Pancreas (tissue), 10 donors: ENCODE results near the gene SYCN. TPM values are rescaled to one million over a fixed set of nuclear protein-coding genes. Genes with fewer than 3 reads are reported as not detected.
"Not testable (repeated sequence)": the region's sequence is repeated elsewhere in the genome, so short reads cannot be mapped to it uniquely, and the experiment has no call there.

Experiments
- ATAC-seq, 4 donors: fragments of 200-7000 bp; cut with Tn5 transposase; one replicate each; pipeline versions ENCODE4 v1.8.0 to v1.9.1; 2020; ENCODE audit warnings: mild to moderate bottlenecking in 4 of 4, moderate library complexity in 4 of 4
- DNase-seq, 6 donors: peaks; one replicate each; pipeline ENCODE4 v3.0.0-alpha.2; 2020
- FAIRE-seq: peaks from 2 replicates; lab custom pipeline; 2012; peaks lifted over from hg19 to GRCh38; lab: Jason Lieb, UNC
- H3K27ac ChIP-seq, 4 donors: fragments of 200-600 bp; sonication (generic); 1 replicate in 3 of 4; 2 replicates in 1 of 4; pipeline versions ENCODE4 v1.5.0 to v1.8.0; 2020
- H3K27me3 ChIP-seq, 4 donors: fragments of 200-600 bp; one replicate each; pipeline ENCODE4 v1.8.0; 2021
- H3K36me3 ChIP-seq, 3 donors: fragments of 200-600 bp; sonication (generic) in 1 of 3; one replicate each; pipeline versions ENCODE4 v1.5.0 to v1.8.0; 2020 to 2021
- H3K4me1 ChIP-seq, 3 donors: fragments of 200-600 bp; one replicate each; pipeline ENCODE4 v1.8.0; 2021
- H3K4me3 ChIP-seq, 4 donors: fragments of 200-600 bp; sonication (generic) in 2 of 4; one replicate each; pipeline versions ENCODE4 v1.5.0 to v1.8.0; 2020 to 2021
- H3K9me3 ChIP-seq, 4 donors: fragments of 200-600 bp; one replicate each; pipeline ENCODE4 v1.8.0; 2021
- WGBS, 2 donors: extraction: QIAGEN DNeasy Blood & Tissue Kit; methylation state at CpG; one replicate each; pipeline ENCODE4 v1.1.7; 2013; 5-methylcytosine and 5-hydroxymethylcytosine counted together
- intact Hi-C, 3 donors: fragments of 100-400 bp; cut with DNase I; formaldehyde crosslinking; loops; one replicate each; pipeline versions ENCODE4 v1.11.1 to v1.14.2; 2022
- polyA plus RNA-seq, 2 donors: library from polyadenylated mRNA; stranded (reverse); fragments of 200-250 nt; gene quantifications; one replicate each; pipeline ENCODE4 v1.2.3, GENCODE V29; 2013
- total RNA-seq, 6 donors: library from RNA; stranded (reverse); fragmentation: NEBNext Ultra II Directional in 4 of 6; extraction: Animal tissue kit (Norgen Biotek cat#: 25700) in 4 of 6; gene quantifications; one replicate each; pipeline versions ENCODE4 v1.2.1 to v1.2.4, GENCODE V29; 2021 to 2023
- TF ChIP-seq, protein P1 (sequence below), 4 donors: fragments of 200-600 bp; sonication (generic) in 3 of 4; IDR thresholded peaks; one replicate each; pipeline versions ENCODE4 v1.5.0 to v1.8.0; 2021; ENCODE audit warnings: antibody characterized with exemption in 4 of 4
- donor health status: healthy with polysubstance abuse.
- donor health status: DM: no; HTN: no; CAD: no; lungs with moderate emphysema.
- donor health status: DM: no; HTN: no; CAD: no.
- donor health status: control.
- donor health status: control.
- donor health status: Bipolar disorder and iron deficiency.
- donor health status: DM: yes; HTN: yes; CAD: no.
- donor health status: DM: no; HTN: no; CAD: no.
- donor health status: DM: no; HTN: no; CAD: no.
- donor health status: DM: yes; HTN: yes; CAD: no.

Gene SYCN
- total and polyA plus RNA-seq, 8 donors, result 1,282 to 3,883 (median 2,379) TPM

DNA sequence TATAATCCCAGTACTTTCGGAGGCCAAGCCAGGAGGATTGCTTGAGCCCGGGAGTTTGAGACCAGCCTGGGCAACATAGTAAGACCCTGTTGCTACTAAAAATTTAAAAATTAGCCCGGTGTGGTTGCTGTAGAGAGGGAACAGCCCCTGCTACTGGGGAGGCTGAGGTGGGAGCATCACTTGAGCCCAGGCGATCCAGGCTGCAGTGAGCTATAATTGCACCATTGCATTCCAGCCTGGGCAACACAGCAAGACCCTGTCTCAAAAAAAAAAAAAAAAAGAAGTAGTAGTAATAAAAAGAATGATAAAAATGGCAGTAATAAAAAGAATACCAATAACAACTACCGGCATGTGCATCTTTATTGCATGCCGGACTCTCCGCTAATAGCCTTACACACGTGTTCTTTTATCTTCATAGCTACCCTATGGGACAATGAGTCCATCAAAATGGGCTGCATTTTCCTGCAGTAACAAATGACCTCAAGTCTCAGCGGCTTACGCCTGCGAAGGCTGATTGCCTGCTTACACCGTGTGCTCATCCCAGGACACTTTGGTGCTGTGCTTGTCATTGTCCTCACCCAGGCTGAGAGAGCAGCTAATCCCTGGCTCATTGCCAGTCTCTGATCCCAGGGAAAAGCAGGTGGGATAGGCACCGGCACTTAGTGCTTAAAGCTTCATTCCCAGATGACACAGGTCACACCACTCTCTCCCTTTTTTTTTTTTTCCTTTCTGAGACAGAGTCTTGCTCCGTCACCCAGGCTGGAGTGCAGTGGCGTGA lies 14.4 kb upstream of the SYCN start:
- TF ChIP-seq, protein P1, sequence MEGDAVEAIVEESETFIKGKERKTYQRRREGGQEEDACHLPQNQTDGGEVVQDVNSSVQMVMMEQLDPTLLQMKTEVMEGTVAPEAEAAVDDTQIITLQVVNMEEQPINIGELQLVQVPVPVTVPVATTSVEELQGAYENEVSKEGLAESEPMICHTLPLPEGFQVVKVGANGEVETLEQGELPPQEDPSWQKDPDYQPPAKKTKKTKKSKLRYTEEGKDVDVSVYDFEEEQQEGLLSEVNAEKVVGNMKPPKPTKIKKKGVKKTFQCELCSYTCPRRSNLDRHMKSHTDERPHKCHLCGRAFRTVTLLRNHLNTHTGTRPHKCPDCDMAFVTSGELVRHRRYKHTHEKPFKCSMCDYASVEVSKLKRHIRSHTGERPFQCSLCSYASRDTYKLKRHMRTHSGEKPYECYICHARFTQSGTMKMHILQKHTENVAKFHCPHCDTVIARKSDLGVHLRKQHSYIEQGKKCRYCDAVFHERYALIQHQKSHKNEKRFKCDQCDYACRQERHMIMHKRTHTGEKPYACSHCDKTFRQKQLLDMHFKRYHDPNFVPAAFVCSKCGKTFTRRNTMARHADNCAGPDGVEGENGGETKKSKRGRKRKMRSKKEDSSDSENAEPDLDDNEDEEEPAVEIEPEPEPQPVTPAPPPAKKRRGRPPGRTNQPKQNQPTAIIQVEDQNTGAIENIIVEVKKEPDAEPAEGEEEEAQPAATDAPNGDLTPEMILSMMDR (IDR thresholded peaks at IDR 0.05), result no peak

DNA sequence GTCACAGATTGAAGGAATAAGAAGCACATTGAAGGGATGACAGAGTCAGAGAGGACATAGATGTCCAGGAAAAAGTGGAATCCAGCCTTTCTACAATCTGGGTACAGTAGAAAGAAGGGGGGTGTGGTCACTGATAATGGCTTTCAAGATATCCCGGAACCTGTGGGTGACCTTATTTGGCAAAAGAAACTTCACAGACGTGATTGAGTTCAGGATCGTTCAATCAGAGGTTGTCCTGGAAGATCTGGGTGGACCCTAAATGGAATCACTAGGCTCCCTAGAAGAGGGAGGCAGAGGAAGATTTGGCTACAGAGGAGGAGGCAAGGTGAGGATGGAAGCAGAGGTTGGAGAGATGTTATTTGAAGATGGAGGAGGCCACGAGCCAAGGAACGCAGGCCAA lies 13.0 kb upstream of the SYCN start:
- Histone ChIP-seq H3K36me3 (no peaks in the 10 kb centered on the region), H3K9me3 (no peaks in the 10 kb centered on the region), H3K4me1 (no peaks in the 10 kb centered on the region), H3K27ac (no peak overlapping the region), H3K27me3 (no peaks in the 10 kb centered on the region), H3K4me3 (no peak overlapping the region)
- FAIRE-seq (no peak), DNase-seq (peak in 1 of 6 donors; percentile 5), ATAC-seq (no peak)
- WGBS, 2 donors, result 86 to 89% methylated on average over 5 of the region's 5 CpGs
- TF ChIP-seq, protein P1 (IDR thresholded peaks at IDR 0.05), result no peak
- intact Hi-C loops, result loop anchor here in 1 of 3 donors (10.0 kb wide), 1 partner anchor 108 kb away; the partner anchor contains the start of gene LRFN1

More for the DNA sequence above, 14.4 kb upstream of the SYCN start:
- Histone ChIP-seq H3K4me1 (no peaks in the 10 kb centered on the region), H3K27ac (no peak overlapping the region), H3K4me3 (no peak overlapping the region), H3K36me3 (no peaks in the 10 kb centered on the region), H3K9me3 (no peaks in the 10 kb centered on the region), H3K27me3 (no peaks in the 10 kb centered on the region)
- DNase-seq (no peak), FAIRE-seq (no peak), ATAC-seq (no peak)
- 89% methylated on average over 15 of the region's 15 CpGs for WGBS, 2 donors
- intact Hi-C loops, result loop anchor here in 1 of 3 donors (10.0 kb wide), 1 partner anchor 106 kb away; the partner anchor contains the start of gene LRFN1

- WGBS, 2 donors, result 92 to 94% methylated on average over 3 of the region's 3 CpGs
- H3K36me3 ChIP-seq, ATAC-seq, FAIRE-seq, H3K27me3 ChIP-seq, H3K4me1 ChIP-seq, H3K4me3 ChIP-seq, H3K27ac ChIP-seq, H3K9me3 ChIP-seq: not testable (repeated sequence)
- peak in 1 of 6 donors; percentile 4 for DNase-seq
- intact Hi-C loops, result loop anchor here in 1 of 3 donors (10.0 kb wide), 1 partner anchor 109 kb away; the partner anchor contains the start of gene LRFN1
Measured at GRCh38 chr19:39215323-39215722, 11.3 kb upstream of the SYCN start.

DNA sequence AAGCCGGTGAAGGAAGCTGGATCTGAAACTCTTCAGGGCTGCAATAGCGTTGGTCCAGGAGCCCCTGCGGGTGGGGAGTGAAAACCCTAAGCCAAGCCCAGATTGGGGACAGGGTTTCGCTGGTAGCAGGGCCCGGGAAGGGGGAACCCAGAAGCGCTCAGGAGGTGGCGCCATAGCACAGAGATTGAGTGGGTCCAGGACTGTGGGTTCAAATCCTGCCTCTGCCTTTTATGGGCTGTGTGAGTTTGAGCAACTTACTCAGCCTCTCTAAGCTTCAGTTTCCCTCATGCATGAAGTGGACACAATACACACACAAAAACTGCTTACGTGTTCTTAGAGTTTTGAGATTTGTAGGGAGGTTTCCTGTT lies 8.3 kb upstream of the SYCN start:
- FAIRE-seq (no peak), DNase-seq (peak in 1 of 6 donors; percentile 47), ATAC-seq (peak in 1 of 4 donors; percentile 16)
- intact Hi-C loops, result loop anchor here in 1 of 3 donors (10.0 kb wide), 1 partner anchor 112 kb away; the partner anchor contains the start of gene LRFN1
- Histone ChIP-seq H3K27ac (no peak overlapping the region), H3K36me3 (no peaks in the 10 kb centered on the region), H3K9me3 (no peaks in the 10 kb centered on the region), H3K4me1 (peaks cover 3 to 11% (median 8%) of the 10 kb centered on the region in 3 donors), H3K4me3 (no peak overlapping the region), H3K27me3 (no peaks in the 10 kb centered on the region)
- TF ChIP-seq, protein P1 (IDR thresholded peaks at IDR 0.05), result peak in 1 of 4 donors; percentile 15
- WGBS, 2 donors, result 59 to 78% methylated on average over 8 of the region's 8 CpGs

GRCh38 chr19:39211731-39212374 lies 7.8 kb upstream of the SYCN start:
- no peak for ATAC-seq
- FAIRE-seq, result no peak
- WGBS, 2 donors, result 84 to 87% methylated on average over 13 of the region's 13 CpGs

More at GRCh38 chr19:39211731-39212374, 7.8 kb upstream of the SYCN start:
- H3K4me1 ChIP-seq, result peaks cover 3 to 11% (median 9%) of the 10 kb centered on the region in 3 donors
- intact Hi-C loops, result loop anchor here in 1 of 3 donors (10.0 kb wide), 1 partner anchor 113 kb away; the partner anchor contains the start of gene LRFN1
- no peaks in the 10 kb centered on the region for H3K9me3 ChIP-seq
- no peak overlapping the region for H3K4me3 ChIP-seq
- TF ChIP-seq, protein P1 (IDR thresholded peaks at IDR 0.05), result no peak
- H3K27me3 ChIP-seq, result no peaks in the 10 kb centered on the region
- peak in 1 of 6 donors; percentile 23 for DNase-seq
- no peak overlapping the region for H3K27ac ChIP-seq
- H3K36me3 ChIP-seq, result no peaks in the 10 kb centered on the region
